Activated T-cell treated with anti-CD3 and anti-CD28 coated beads for 1 hour (primary cell): ENCODE data around the gene WAC.
"Not testable (repeated sequence)": the region's sequence is repeated elsewhere in the genome, so short reads cannot be mapped to it uniquely, and the experiment has no call there.

Experiments used
- DNase-seq: peaks from one replicate; pipeline ENCODE4 v3.0.0-alpha.2; 2020; ENCODE audit warnings: low read depth

The WAC gene

DNA sequence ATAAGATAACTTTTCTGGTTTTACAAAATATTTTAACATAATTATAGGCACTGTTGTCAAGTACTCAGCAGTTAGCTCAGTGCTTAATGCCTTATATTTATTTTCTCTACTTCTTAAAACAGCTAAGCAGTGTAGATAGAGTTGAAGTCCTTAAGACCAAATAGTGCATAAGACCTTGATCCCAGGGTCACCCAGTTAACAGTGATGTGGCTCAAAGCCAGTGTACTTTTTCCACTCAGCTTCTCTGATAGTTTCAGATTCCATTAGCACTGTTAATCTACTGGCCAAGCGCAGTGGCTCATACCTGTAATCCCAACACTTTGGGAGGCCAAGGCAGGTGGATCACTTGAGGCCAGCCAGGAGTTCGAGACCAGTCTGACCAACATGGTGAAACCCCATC is 83.6 kb downstream of the WAC start:
- no peak for DNase-seq

DNA sequence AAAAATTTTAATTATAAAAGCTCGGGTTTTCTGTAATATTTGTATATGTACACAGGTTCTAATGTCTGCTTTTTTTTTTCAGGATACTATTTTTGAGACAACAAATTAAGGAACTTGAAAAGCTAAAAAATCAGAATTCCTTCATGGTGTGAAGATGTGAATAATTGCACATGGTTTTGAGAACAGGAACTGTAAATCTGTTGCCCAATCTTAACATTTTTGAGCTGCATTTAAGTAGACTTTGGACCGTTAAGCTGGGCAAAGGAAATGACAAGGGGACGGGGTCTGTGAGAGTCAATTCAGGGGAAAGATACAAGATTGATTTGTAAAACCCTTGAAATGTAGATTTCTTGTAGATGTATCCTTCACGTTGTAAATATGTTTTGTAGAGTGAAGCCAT is 86.5 kb downstream of the WAC start:
- DNase-seq: no peak

DNA sequence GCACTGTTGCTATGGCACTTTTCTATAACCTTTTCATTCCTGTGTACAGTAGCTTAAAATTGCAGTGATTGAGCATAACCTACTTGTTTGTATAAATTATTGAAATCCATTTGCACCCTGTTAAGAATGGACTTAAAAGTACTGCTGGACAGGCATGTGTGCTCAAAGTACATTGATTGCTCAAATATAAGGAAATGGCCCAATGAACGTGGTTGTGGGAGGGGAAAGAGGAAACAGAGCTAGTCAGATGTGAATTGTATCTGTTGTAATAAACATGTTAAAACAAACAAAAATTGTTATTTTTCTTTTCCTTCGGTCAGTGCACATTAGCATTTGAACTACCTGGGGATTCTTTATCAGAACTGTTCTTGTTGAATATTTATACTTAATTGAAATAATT is 87.3 kb downstream of the WAC start:
- DNase-seq: no peak

DNA sequence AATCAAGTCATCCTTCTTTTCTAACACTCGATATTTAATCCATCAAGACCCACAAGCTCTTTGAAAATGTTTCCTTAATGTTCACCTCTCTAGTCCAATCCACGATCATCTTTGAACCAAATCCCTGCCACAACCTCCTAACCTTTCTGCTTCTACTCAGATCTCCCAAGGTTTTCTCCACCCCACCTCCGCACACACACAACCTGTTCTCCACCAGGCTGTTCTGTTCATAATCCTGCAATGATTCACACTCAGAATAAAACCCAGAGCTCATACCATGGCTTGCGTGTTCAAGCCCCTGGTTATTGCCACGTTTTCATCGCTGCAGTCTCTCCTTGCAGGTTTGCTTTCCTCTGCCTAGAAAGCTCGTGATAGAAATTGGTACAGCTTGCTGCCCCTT is 90.6 kb downstream of the WAC start:
- DNase-seq: no peak

GRCh38 chr10:28624351-28624750 is 91.4 kb downstream of the WAC start:
- DNase-seq: no peak

DNA sequence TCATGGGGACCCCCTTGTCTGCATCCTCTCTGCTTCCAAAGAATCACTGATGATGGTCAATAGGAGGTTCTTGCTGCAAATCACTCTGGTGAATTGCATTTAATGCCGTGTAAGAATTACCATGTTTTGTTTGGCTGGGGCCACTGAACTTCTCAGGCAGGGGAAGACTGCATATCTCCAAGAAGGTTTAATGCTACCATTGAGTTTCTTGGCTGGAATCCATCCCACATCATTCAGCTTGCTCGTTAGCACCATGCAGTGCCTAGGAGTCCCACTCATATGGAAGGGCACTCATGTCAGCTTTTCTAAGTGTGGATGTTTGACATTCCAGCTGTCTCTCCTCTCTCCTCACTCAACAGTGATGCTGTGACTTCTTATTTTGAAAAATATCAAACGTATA is 94.2 kb downstream of the WAC start:
- no peak for DNase-seq

DNA sequence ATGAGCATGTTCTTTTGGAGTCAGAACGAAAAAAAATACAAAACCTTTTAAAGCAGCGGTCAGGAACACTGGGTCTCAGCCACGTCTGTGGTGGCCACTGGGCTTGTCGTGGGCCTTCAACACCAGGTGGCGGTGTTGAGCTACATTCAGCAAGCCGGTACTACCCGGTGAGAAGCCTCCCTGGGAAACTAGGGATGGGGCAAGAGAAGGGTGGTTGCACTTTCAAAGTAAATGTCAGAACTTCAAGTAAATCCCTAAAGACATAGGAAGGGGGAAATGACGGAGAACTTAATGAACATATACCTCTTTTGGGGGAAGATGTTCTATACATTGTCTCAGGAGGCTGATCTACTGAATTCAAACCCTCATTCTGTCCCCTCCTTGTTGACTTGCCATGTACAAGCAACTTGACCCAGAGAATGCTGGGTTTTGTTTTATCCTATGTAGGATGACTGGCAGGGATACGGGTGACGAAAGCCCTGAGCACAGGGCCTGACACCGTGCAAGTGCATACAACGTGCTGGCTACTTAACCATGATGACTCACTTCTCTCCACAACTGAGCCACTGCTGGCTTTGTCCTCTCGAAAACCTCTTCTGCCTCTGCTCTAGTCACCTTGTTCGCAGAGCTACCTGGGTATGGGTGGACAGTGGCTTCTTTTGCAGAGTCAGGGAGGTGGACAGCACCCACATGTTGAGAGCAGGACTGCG is 95.4 kb downstream of the WAC start:
- DNase-seq: peak; percentile 59

DNA sequence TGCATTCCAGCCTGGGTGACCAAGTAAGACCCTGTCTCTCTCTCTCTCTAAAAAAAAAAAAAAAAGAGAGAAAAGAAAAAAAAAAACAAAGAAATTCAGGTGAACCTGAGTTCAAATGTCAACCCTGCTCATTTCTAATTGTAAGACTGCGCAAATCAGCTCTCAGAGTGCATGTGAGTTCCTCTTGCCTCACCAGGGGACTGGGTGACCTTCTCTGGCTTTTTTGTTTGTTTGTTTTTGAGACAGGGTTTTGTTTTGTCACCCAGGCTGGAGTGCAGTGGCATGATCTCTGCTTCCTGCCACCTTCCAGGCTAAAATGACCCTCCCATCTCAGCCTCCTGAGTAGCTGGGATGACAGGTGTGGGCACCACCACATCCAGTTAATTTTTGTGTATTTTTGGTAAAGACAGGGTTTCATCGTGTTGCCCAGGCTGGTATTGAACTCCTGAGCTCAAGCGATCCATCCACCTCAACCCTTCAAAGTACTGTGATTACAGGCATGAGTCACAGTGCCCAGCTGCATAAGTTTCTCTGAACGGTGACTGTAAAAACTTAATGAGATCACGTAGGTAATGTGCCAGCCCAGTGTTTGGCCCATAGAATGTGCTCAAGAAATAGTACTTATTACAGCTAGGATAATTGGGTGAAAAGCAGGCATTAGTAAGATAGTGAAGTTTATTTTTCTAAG is 99.1 kb downstream of the WAC start:
- DNase-seq: no peak

DNA sequence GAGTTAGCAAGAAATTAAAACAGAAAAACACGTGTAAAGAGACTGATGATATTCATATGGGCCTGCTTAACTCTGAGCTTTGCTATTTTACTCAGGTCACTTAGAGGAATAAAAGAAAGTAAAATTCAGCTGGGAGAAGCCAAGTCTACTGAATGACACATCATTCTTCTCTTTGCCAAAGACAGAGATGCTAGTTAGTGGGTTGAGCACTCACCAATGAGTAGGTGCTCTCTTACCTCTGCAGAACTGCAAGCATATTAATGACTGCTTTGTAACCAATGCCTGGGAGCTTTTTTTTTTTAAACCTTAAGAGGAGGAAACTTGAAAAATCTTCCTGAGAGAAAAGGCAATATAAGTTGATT is 99.6 kb downstream of the WAC start:
- DNase-seq: no peak

GRCh38 chr10:28633750-28634149 is 100.8 kb downstream of the WAC start:
- DNase-seq: no peak

GRCh38 chr10:28637346-28637745 is 104.4 kb downstream of the WAC start:
- DNase-seq: no peak

DNA sequence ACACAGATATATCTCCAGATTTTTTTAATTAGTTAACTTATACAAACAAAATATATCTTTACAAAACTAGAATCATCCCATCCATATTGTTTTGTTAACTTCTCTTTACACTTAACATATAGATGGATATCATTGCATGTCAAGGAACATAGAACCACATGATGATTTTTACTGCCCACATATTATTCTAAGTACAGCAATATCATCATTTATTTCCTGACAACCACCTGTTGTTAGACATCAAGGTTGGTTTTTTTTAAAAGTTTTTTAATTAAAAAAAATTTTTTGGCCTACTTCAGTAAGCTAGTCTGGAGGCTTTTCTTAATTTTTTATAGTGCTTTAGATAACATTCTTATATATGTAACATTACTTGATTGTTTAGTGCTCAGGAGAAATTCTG is 105.5 kb downstream of the WAC start:
- no peak for DNase-seq

GRCh38 chr10:28640551-28640950 is 107.6 kb downstream of the WAC start:
- no peak for DNase-seq

- no peak for DNase-seq
These were observed 111.7 kb downstream of the WAC start for GRCh38 chr10:28644647-28645046.

- no peak for DNase-seq
These were observed 119.2 kb downstream of the WAC start for GRCh38 chr10:28652106-28652505.

- DNase-seq: no peak
These were observed 119.8 kb downstream of the WAC start for GRCh38 chr10:28652703-28653102.

DNA sequence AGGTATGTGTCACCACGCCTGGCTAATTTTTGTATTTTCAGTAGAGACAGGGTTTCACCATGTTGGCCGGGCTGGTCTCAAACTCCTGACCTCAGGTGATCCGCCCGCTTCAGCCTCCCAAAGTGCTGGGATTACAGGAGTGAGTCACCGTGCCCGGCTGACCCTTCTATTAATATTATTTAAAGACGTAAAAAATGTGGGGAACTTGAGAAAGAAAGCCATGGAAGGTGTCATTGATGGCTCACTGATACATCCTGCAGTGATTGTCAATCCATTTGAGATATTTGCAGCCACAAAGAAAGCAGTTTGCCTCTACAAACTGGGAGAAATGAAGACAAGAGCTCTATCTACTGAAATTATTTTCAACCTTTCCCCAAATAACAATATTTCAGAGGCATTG is 125.9 kb downstream of the WAC start:
- DNase-seq: not testable (repeated sequence)

DNA sequence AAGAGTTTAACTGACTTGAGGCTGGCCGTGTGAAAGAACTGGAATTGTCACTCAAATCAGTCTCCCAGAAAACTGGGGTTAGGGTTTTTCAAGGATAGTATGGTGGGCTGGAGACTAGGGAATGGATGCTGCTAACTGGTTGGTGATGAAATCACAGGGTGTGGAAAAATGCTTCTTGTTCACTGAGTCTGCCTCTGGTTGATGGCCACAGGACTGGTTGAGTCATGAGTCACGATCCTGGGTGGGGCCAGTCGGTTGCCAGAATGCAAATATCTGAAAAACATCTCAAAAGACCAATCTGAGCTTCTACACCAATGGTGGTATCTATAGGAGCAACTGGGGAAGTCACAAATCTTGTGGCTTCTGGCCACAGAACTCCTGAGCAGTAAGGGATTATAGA is 128.1 kb downstream of the WAC start:
- no peak for DNase-seq

DNA sequence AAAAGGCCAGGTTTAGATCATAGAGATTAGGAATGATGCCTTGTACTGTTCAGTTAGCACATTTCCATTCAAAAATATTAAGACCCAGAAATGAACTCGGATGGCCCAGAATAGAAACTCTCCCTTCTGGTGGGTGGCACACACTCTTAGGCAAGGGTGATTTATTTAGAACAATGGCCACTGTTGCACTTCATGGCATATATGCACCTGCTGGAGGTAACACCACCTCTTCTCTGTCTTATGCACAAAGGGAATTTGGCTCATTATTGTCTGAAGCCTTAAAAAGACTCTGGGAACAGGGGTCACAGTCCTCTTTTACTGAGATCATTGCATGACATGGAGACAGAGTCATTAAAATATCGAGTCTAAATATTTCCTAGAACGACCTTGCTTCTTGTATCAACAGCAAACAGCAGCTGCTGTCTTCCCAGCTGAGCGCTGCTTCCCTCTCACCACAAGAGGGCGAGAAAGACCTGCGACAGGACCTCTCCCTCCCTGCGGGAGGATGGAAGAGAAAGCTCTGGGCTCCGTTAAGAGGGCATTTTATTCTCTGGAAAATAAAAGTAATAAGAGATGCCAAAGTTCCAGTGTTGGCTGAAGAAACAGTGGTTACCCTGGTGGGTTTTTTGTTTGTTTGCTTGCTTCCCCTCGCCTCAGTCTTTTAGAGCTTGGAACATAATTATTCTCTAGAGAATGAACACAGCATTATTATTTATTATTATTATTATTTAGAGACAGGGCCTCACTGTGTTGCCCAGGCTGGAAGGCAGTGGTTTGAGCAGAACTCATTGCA is 130.9 kb downstream of the WAC start:
- DNase-seq: peak; percentile 44

DNA sequence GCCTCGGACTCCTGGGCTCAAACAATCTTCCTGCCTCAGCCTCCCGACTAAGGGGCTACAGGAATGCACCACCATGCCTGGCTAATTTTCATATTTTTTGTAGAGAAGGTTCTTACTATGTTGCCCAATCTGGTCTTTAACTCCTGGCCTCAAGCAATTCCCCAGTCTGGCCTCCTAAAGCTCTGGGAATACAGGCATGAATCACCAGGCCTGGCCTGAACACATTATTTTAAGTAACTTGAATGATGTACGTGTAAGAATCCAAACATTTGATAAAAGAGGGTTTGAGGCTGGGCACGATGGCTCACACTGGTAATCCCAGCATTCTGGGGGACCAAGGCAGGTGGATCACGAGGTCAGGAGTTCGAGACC is 131.4 kb downstream of the WAC start:
- DNase-seq: no peak

GRCh38 chr10:28666751-28667467 is 134.0 kb downstream of the WAC start:
- no peak for DNase-seq

- DNase-seq: peak; percentile 9
These were observed 135.7 kb downstream of the WAC start for GRCh38 chr10:28668363-28669226.
